Activated T-cell treated with anti-CD3 and anti-CD28 coated beads for 24 hours (primary cell): ENCODE results near the gene MYOF.
"Not testable (repeated sequence)": the region's sequence is repeated elsewhere in the genome, so short reads cannot be mapped to it uniquely, and the experiment has no call there.

Experiments
- DNase-seq: peaks from one replicate; pipeline ENCODE4 v3.0.0-alpha.2; 2020; ENCODE audit warnings: low read depth

MYOF gene

GRCh38 chr10:93476756-93477155, 5.4 kb downstream of the MYOF start:
- no peak for DNase-seq

DNA sequence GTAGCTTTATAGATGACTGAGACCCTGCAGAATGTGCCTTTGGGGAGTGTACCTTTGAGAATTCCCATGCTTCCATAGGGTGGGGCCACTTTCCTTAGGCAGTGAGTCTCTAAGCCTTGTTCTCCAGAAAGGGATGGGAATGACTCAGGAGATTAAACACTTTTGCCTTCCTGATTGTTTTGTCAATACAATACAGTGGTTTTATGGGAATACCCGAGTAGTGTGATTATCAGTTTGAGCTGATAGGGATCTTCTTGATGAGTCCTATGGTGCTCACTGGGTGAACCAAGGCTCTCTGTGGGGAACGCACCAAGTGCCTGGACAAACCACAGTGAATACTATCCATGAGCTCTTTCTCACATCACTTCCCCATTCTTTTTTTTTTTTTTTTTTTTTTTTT, 6.3 kb downstream of the MYOF start:
- no peak for DNase-seq

DNA sequence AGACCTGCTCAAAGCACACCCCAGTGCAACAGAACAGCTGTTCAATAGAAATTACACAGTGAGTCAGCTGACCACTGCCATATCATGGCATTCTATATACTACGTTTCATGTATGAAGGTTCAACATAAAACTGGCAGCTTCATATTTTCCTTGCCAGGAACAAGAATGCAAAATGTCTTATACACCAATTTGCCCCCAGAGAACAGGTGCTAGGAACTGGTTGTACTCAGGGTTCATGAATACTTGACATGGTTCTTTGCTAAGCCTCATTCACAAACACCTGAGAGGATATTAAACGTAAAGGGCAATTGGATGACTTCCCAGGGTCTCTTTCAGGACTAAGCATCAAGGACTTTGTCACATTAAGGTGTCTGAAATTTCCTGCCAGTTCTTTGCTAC, 6.9 kb downstream of the MYOF start:
- no peak for DNase-seq

DNA sequence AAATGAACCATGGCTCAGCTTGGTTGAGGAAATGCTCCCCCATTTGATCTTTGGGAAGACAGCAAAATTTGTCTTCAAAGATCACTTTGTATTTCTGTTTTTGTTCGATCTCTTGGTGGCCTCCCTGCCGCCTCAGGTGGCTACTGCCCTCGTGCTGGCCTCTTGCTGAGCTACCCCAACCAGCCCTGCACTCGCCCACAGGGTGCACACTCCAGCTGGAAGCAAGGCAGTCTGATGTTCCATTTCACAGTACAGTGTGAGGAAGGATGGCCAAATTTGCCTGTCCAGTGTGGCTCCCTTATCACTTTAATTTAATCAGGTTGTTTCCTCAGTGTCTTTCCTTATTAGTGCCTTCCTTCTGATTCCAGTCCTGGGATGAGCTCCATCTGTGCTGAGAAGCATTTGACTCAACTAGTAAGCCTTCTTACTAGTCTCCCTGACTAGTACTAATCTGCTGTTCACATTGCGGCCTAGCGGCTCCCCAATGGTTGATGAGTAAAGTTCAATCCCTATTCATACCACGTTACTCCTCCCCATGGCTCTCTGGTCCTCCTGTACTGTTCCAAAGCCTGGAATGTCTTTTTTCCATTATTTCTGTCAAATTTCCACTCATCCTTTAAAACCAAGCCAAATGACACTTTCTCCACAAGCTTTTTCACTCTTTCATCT, 8.2 kb downstream of the MYOF start:
- DNase-seq = no peak

- no peak for DNase-seq
These were observed 9.0 kb downstream of the MYOF start for GRCh38 chr10:93473161-93473560.

GRCh38 chr10:93471110-93471651, 11.0 kb downstream of the MYOF start:
- no peak for DNase-seq

GRCh38 chr10:93469454-93469853, 12.7 kb downstream of the MYOF start:
- no peak for DNase-seq

DNA sequence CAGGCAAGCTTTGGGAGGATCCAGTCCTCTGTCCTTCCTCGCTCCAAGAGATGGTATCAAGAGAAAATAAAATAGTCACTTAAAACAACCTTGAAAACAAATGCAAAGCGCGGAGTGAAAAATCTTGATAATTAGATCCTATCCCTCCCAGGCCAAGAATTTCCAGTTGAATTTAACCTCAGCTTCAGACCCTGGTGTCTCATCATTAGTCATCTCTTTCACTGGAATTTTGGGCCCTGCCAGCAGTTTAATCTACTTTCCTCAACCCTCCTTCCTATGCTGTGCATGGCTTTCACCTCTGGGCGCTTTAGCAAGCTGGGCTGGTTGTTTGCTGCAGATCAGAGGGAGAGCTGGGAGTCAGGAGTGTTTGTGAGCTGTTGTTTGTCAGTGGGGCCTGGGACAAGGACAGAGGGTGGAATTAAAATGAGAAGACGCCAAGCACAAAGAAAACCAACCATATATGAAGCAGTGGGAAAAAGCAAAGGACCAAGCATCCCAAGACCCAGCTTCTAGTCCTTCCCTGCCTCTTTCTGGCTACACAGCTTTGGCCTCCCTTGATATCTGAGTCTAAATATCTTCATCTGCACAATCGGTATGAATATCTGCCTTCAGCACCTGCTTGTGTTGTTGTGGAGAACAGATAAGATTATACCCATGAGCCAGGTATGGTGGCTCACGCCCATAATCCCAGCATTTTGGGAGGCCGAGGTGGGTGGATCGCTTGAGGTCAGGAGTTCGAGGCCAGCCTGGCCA, 13.5 kb downstream of the MYOF start:
- DNase-seq = no peak

- DNase-seq = not testable (repeated sequence)
These were observed 14.5 kb downstream of the MYOF start for GRCh38 chr10:93467635-93468034.

DNA sequence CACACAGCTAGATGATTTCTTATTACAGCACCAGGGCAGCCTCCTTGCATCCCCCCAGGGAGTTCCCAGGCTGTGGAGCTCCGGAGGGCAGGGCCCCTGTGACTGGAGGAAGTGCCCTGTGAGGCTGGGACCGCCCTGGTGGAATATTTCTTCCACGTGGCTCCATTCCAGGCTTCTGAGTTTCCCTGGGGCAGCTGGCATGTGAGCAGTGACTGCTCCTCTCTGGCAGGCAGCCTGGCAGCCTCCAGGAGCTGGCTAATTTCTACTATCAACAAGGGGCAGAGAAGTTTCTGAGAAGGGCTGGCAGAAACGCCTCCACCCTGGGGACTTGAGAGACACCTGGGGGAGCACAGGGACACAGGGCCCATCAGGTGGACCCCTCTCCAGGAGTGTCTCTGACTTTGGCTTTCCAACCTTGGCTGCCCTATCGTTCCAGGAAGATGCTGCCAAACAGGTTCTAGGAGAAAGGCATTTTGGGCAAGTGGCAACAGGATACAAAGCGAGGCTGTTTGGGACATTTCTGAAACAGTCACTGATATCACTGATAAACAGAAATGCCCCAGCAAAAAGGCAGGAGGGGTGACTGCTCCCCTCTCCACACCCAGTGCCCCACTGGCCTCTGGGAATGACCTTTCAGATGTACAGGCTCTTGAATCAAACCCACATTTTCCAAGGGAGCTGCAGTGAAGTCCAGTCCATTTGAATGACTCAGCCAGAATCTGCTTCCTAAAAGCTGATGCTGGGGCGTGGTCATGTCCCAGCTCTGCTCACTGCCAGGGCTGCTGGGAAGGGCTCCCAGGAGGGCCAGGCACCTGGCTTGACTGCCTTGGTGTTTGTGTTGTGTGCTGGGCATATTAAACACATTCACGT, 16.1 kb downstream of the MYOF start:
- DNase-seq = no peak

DNA sequence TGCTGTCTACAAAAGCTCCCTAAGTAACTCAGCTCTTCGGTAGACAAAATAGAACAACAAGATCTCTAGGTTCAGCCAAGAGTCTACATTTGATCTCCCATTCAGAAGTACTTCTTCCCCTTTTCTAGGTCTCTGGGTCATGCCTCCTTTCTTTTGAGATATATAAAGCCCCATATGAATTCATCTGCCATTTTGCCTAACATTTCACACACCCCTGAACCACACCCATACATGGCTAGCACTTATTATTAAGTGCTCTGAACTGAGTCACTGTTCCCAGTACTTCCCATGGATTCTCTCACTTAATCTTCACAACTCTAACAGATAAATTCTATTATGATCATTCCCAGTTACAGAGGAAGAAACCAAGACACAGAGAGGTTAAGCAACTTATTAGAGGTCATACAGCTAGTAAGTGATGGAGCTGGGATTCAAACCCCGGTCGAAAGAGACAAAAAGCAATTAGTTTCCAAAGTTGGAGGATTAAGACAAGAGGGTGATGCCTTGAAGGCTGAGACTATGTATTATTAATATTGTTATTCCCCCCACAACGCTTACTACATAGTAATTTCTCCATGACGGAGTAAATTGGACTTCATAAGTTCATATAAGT, 17.3 kb downstream of the MYOF start:
- DNase-seq = no peak

DNA sequence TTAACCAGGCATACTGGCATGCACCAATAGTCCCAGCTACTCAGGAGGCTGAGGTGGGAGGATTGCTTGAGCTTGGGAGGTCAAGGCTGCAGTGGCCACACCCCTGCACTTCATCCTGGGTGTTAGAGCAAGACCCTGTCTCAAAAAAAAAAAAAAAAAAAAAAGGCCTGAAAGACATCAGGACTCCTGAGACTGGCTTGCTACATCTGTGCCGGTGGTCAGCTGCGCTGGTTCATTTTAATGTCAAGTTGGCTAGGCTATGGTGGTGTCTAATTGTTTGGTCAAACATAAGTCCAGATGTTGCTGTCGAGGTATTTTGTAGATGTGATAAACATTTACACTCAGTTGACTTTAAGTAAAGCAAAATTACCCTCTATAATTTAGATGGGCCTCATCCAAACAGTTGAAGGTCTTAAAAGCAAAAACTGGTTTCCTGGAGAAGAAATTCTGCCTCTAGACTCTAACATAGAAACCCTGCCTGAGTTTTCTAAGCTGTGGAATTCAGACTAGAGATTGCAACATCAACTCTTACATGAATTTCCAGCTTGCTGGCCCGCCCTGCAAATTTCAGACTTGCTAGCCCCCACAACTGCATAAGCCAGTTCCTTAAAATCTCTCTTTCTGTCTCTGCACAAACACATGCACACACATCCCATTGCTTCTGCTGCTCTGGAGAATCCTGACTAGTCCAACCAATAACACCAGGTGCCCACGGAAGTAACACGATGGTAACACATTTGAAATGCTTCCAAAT, 18.2 kb downstream of the MYOF start:
- no peak for DNase-seq

DNA sequence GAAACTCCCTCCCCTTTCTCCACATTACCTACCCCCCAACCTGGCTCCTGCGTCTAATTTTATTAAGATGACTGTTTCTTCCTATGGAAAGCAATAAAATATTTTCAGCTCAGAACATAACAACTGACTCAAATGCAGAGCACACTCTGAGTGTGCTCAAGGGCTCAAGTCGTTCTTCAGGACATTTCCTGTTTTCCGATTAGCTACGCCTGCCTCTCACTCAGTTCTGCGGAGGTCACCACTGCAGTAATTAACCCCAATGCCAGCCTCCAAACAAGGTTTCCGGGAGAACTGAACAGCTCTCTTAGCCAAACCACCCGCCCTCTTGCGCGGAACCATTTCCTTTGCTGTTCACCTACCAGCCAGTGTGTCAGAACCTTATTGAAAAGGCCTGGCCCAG, 19.3 kb downstream of the MYOF start:
- DNase-seq = peak; percentile 26

DNA sequence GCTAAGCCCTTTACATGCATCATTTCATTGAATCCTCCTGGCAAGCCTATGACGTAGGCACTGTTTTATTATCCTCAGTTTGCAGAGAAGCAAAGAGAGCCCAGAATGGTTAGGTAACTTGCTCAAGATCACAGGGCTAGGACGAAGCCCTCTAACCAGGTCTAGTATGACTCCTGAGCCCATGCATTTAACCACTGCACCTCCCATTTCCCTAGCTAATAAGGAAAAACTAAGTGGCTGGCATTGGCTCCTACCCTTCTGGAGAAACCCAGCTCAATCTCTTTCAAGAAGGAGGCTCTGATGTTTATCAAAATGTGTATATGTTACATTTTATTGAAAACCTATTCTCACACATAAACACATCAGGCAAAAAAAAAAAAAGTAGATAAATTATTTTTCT, 19.8 kb downstream of the MYOF start:
- no peak for DNase-seq

GRCh38 chr10:93461807-93462178, 20.3 kb downstream of the MYOF start:
- DNase-seq = no peak

DNA sequence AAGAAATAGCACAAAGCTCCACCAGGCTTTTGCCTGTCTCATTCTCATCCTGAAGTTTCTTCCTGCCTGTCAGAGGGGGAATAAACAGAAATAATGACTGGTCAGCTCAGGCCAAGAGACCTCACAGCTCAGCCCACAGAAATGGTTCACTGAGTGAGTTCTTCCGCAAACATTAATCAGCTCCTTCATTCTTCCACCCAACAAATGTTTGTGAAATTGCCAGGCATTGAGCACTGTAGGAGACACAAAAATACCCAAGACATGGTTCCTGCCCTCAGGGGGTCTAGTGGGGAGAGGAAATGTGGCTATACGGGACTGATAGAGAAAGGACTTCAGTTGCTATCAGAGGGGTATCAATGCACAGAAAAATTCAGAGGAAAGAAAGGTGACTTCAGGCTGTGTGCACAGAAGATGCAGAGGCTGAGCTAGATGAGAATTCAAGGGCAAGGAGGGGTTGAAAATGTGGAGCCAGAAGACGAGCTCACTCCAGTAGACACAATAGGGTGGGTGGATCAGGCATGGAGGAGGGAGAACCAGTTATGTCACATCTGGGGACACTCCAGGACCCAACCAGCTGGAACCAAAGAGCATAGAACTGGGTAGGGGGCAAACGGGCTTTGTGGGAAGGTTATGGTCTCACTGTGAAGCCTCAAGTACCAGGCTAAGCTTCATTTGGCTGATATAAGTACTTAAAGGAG, 20.9 kb downstream of the MYOF start:
- no peak for DNase-seq

- no peak for DNase-seq
These were observed 22.7 kb downstream of the MYOF start for GRCh38 chr10:93459466-93459865.

- no peak for DNase-seq
These were observed 23.3 kb downstream of the MYOF start for GRCh38 chr10:93458821-93459257.

- no peak for DNase-seq
These were observed 24.6 kb downstream of the MYOF start for GRCh38 chr10:93457511-93457910.

DNA sequence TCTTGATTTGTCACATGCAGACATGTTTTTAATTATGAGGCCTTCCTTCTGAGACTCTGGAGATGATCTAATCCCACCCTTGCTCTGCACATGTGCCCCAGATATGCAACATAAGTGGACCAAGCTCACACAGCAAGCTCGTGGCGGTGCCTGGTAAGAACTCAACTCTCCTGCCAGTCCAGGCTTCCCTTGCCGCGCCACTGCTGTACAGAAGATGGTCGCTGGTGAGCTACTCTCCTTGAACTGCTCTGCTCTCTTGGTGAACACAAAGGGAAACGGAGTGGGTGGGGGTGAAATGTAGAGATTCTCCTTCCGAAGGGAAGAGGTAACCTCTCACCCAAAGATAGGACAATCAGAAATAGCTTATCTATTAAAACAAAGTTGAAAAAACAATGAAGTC, 25.7 kb downstream of the MYOF start:
- no peak for DNase-seq

GRCh38 chr10:93454736-93455135, 27.4 kb downstream of the MYOF start:
- no peak for DNase-seq
